ENCODE results near the gene PTPRT.

GRCh38 chr20:43096126-43096930, 93.4 kb downstream of the PTPRT start:
- TF ChIP-seq CTCF (IDR thresholded peaks at IDR 0.05) (no peak), TCF7L2 (IDR thresholded peaks at IDR 0.05; ENCODE audit: low read depth, low read length) (no peak), POLR2AphosphoS5 (IDR thresholded peaks at IDR 0.05; ENCODE audit: low read depth, low read length) (no peak), REST (IDR thresholded peaks at IDR 0.05; ENCODE audit: insufficient read depth in 1 of 2, low read depth in 2 of 2, low read length in 1 of 2) (no peak)

Data from Panc1 (cell line).